Trophoblast cell (in vitro differentiated cells and primary cell): ENCODE results near the gene TACC3.

Experiments used
- DNase-seq, 2 donors: peaks; one replicate each; pipeline ENCODE4 v3.0.0-alpha.2; 2016
- H2AFZ ChIP-seq: 2 replicates; pipeline ENCODE4 v1.6.1; 2013; ENCODE audit warnings: low read length, moderate library complexity, mild to moderate bottlenecking; ENCODE audit not compliant: insufficient read depth, poor library complexity
- H2AK5ac ChIP-seq: 2 replicates; pipeline ENCODE4 v1.6.1; 2013; ENCODE audit warnings: mild to moderate bottlenecking, low read length
- H2BK120ac ChIP-seq: 2 replicates; pipeline ENCODE4 v1.6.1; 2013; ENCODE audit warnings: low read length, mild to moderate bottlenecking, moderate library complexity; ENCODE audit not compliant: insufficient read depth, poor library complexity
- H2BK12ac ChIP-seq: 2 replicates; pipeline ENCODE4 v1.6.1; 2013; ENCODE audit warnings: mild to moderate bottlenecking, low read length, moderate library complexity
- H2BK5ac ChIP-seq: 2 replicates; pipeline ENCODE4 v1.6.1; 2013; ENCODE audit warnings: low read length, low read depth, moderate library complexity, mild to moderate bottlenecking; ENCODE audit not compliant: poor library complexity
- H3K14ac ChIP-seq: 2 replicates; pipeline ENCODE4 v1.6.1; 2013; ENCODE audit warnings: mild to moderate bottlenecking, low read length
- H3K18ac ChIP-seq: 2 replicates; pipeline ENCODE4 v1.6.1; 2013; ENCODE audit warnings: mild to moderate bottlenecking, low read length
- H3K23ac ChIP-seq: 2 replicates; pipeline ENCODE4 v1.6.1; 2013; ENCODE audit warnings: low read length
- H3K27ac ChIP-seq: 2 replicates; pipeline ENCODE4 v1.5.1; 2013; ENCODE audit warnings: low read depth, mild to moderate bottlenecking, inconsistent platforms, low read length, moderate library complexity
- H3K27me3 ChIP-seq: 2 replicates; pipeline ENCODE4 v1.6.1; 2013; ENCODE audit warnings: inconsistent platforms, mild to moderate bottlenecking, low read length, moderate library complexity; ENCODE audit not compliant: insufficient read depth
- H3K36me3 ChIP-seq, 2 experiments: 1 replicate in 1 of 2; 2 replicates in 1 of 2; pipeline ENCODE4 v1.6.1; 2013; ENCODE audit warnings: low read length in 2 of 2, mild to moderate bottlenecking in 2 of 2, moderate library complexity in 1 of 2; ENCODE audit not compliant: insufficient read depth in 2 of 2, control insufficient read depth in 1 of 2
- H3K4ac ChIP-seq: 2 replicates; pipeline ENCODE4 v1.6.1; 2013; ENCODE audit warnings: low read depth, mild to moderate bottlenecking, low read length, moderate library complexity
- H3K4me1 ChIP-seq, 2 experiments: 1 replicate in 1 of 2; 2 replicates in 1 of 2; pipeline ENCODE4 v1.6.1; 2013; ENCODE audit warnings: low read length in 2 of 2, mild to moderate bottlenecking in 2 of 2, moderate library complexity in 1 of 2; ENCODE audit not compliant: insufficient read depth in 2 of 2, control insufficient read depth in 1 of 2
- H3K4me2 ChIP-seq: 2 replicates; pipeline ENCODE4 v1.6.1; 2013; ENCODE audit warnings: inconsistent platforms, mild to moderate bottlenecking, low read length, moderate library complexity
- H3K4me3 ChIP-seq: 2 replicates; pipeline ENCODE4 v1.5.1; 2013; ENCODE audit warnings: mild to moderate bottlenecking, low read depth, low read length, inconsistent platforms
- H3K79me1 ChIP-seq: one replicate; pipeline ENCODE4 v1.6.1; 2013; ENCODE audit warnings: low read length
- H3K79me2 ChIP-seq: 2 replicates; pipeline ENCODE4 v1.6.1; 2013; ENCODE audit warnings: low read length, mild to moderate bottlenecking; ENCODE audit not compliant: control insufficient read depth, insufficient read depth, poor library complexity
- H3K9ac ChIP-seq: 2 replicates; pipeline ENCODE4 v1.6.1; 2013; ENCODE audit warnings: mild to moderate bottlenecking, low read length
- H3K9me3 ChIP-seq: 2 replicates; pipeline ENCODE4 v1.6.1; 2013; ENCODE audit warnings: low read depth, mild to moderate bottlenecking, control low read depth, inconsistent platforms, low read length; ENCODE audit not compliant: insufficient read depth
- H4K12ac ChIP-seq: 2 replicates; pipeline ENCODE4 v1.6.1; 2013; ENCODE audit warnings: low read depth, mild to moderate bottlenecking, low read length, moderate library complexity
- H4K8ac ChIP-seq: 2 replicates; pipeline ENCODE4 v1.6.1; 2013; ENCODE audit warnings: low read depth, mild to moderate bottlenecking, low read length, moderate library complexity
- H4K91ac ChIP-seq: one replicate; pipeline ENCODE4 v1.6.1; 2013; ENCODE audit warnings: low read depth, mild to moderate bottlenecking, low read length, moderate library complexity
- WGBS: extraction: QIAGEN DNeasy Blood & Tissue Kit; methylation state at CpG from one replicate; pipeline ENCODE4 v1.1.7; 2013; ENCODE audit warnings: missing lambda C conversion rate; ENCODE audit not compliant: insufficient read length, insufficient coverage; ENCODE audit errors: extremely low coverage; 5-methylcytosine and 5-hydroxymethylcytosine counted together

The TACC3 gene

DNA sequence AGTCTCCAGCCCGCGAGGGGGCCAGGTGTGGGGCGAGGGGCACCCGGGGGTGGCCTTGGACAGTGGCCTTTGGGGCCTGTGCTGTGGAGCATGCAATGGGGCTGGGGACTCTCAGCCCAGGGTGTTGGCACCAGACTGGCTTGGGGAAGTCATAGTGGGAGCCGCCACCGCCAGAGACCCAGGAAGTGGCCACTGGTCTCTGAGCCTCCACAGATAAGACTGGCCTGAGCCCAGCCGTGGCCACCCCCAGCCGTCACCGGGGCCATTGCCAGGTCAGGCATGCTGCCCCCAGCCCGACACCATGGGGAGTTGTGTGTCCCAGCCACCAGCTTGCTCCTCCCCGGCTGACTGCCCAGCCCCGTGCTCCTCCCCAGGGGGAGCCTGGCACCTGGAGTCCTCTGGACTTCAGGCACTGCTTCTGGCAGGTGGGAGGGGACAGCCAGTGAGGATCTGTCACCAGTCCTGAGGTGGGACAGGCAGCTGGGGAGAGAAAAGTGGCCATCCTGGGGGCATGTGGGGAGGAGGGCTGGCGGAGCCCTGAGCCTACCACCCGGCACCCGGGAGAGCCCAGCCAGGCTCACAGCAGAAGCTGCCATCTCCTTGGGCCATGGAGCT lies 32.5 kb downstream of the TACC3 start:
- no peak overlapping the region for H3K4me2 ChIP-seq
- no peak overlapping the region for H3K9ac ChIP-seq
- H3K27me3 ChIP-seq = no peaks in the 10 kb centered on the region
- H3K4me3 ChIP-seq = no peak overlapping the region
- no peak overlapping the region for H4K91ac ChIP-seq
- no peak overlapping the region for H3K23ac ChIP-seq
- no peak overlapping the region for H3K14ac ChIP-seq
- no peak overlapping the region for H4K12ac ChIP-seq
- no peak overlapping the region for H3K18ac ChIP-seq
- H3K79me1 ChIP-seq = no peaks in the 10 kb centered on the region
- no peaks in the 10 kb centered on the region for H3K79me2 ChIP-seq
- no peaks in the 10 kb centered on the region for H3K36me3 ChIP-seq
- no peak overlapping the region for H3K4ac ChIP-seq
- WGBS = no CpG with 5 or more reads among the region's 15 CpGs
- H2AFZ ChIP-seq = no peak overlapping the region
- no peak overlapping the region for H2BK5ac ChIP-seq
- DNase-seq = no peak
- H3K9me3 ChIP-seq = no peaks in the 10 kb centered on the region
- H3K27ac ChIP-seq = no peak overlapping the region
- H2BK12ac ChIP-seq = no peak overlapping the region
- H2AK5ac ChIP-seq = no peak overlapping the region
- H2BK120ac ChIP-seq = no peak overlapping the region
- H3K4me1 ChIP-seq = peaks cover 0 to 3% of the 10 kb centered on the region in 2 experiments
- H4K8ac ChIP-seq = no peak overlapping the region

GRCh38 chr4:1754336-1754735 lies 33.0 kb downstream of the TACC3 start:
- no peaks in the 10 kb centered on the region for H3K79me2 ChIP-seq
- H3K14ac ChIP-seq = no peak overlapping the region

GRCh38 chr4:1755297-1755696 lies 34.0 kb downstream of the TACC3 start:
- H3K27ac ChIP-seq = no peak overlapping the region
- no CpG with 5 or more reads among the region's 17 CpGs for WGBS
- H4K91ac ChIP-seq = no peak overlapping the region

More at GRCh38 chr4:1754336-1754735, 33.0 kb downstream of the TACC3 start:
- Histone ChIP-seq H3K27me3 (no peaks in the 10 kb centered on the region), H3K4me1 (peaks cover 0 to 3% of the 10 kb centered on the region in 2 experiments), H4K91ac (no peak overlapping the region), H3K79me1 (no peaks in the 10 kb centered on the region), H2BK120ac (no peak overlapping the region), H3K4me2 (no peak overlapping the region), H2AFZ (no peak overlapping the region), H3K27ac (no peak overlapping the region), H3K4me3 (no peak overlapping the region), H3K36me3 (no peaks in the 10 kb centered on the region), H2BK5ac (no peak overlapping the region), H2BK12ac (no peak overlapping the region), H3K23ac (no peak overlapping the region), H4K12ac (no peak overlapping the region), H4K8ac (no peak overlapping the region), H2AK5ac (no peak overlapping the region), H3K9me3 (no peaks in the 10 kb centered on the region), H3K4ac (no peak overlapping the region), H3K18ac (no peak overlapping the region), H3K9ac (no peak overlapping the region)
- no peak for DNase-seq
- no CpG with 5 or more reads among the region's 5 CpGs for WGBS

GRCh38 chr4:1756079-1756478 lies 34.8 kb downstream of the TACC3 start:
- Histone ChIP-seq H3K18ac (no peak overlapping the region), H3K27ac (no peak overlapping the region), H3K4me3 (no peak overlapping the region), H3K4ac (no peak overlapping the region), H2BK12ac (no peak overlapping the region), H2BK120ac (no peak overlapping the region), H3K4me1 (peaks cover 0 to 3% of the 10 kb centered on the region in 2 experiments), H3K79me2 (no peaks in the 10 kb centered on the region), H4K12ac (no peak overlapping the region), H2BK5ac (no peak overlapping the region), H3K79me1 (no peaks in the 10 kb centered on the region), H3K14ac (no peak overlapping the region), H2AK5ac (no peak overlapping the region), H4K8ac (no peak overlapping the region), H3K36me3 (no peaks in the 10 kb centered on the region), H3K9ac (no peak overlapping the region), H3K27me3 (no peaks in the 10 kb centered on the region), H3K23ac (no peak overlapping the region), H3K4me2 (no peak overlapping the region), H4K91ac (no peak overlapping the region), H3K9me3 (no peaks in the 10 kb centered on the region), H2AFZ (no peak overlapping the region)
- DNase-seq = no peak
- no CpG with 5 or more reads among the region's 18 CpGs for WGBS

More at GRCh38 chr4:1755297-1755696, 34.0 kb downstream of the TACC3 start:
- H2BK12ac ChIP-seq = no peak overlapping the region
- no peak overlapping the region for H3K4me2 ChIP-seq
- no peaks in the 10 kb centered on the region for H3K9me3 ChIP-seq
- H2AK5ac ChIP-seq = no peak overlapping the region
- no peaks in the 10 kb centered on the region for H3K27me3 ChIP-seq
- no peak for DNase-seq
- H2BK5ac ChIP-seq = no peak overlapping the region
- no peak overlapping the region for H2AFZ ChIP-seq
- peaks cover 0 to 3% of the 10 kb centered on the region in 2 experiments for H3K4me1 ChIP-seq
- no peaks in the 10 kb centered on the region for H3K79me1 ChIP-seq
- no peak overlapping the region for H3K9ac ChIP-seq
- H3K18ac ChIP-seq = no peak overlapping the region
- H4K12ac ChIP-seq = no peak overlapping the region
- H4K8ac ChIP-seq = no peak overlapping the region
- H3K14ac ChIP-seq = no peak overlapping the region
- H2BK120ac ChIP-seq = no peak overlapping the region
- H3K23ac ChIP-seq = no peak overlapping the region
- no peaks in the 10 kb centered on the region for H3K79me2 ChIP-seq
- no peaks in the 10 kb centered on the region for H3K36me3 ChIP-seq
- no peak overlapping the region for H3K4me3 ChIP-seq
- H3K4ac ChIP-seq = no peak overlapping the region
